ENCODE data around the gene KCNQ1.

The KCNQ1 gene

GRCh38 chr11:2511421-2512369, 66.9 kb downstream of the KCNQ1 start:
- no peak for DNase-seq

GRCh38 chr11:2512431-2513407, 67.9 kb downstream of the KCNQ1 start:
- no peak for DNase-seq

- no peak for DNase-seq
Observed at GRCh38 chr11:2513441-2513840, 68.6 kb downstream of the KCNQ1 start.

GRCh38 chr11:2515401-2516275, 70.8 kb downstream of the KCNQ1 start:
- DNase-seq: no peak

GRCh38 chr11:2516276-2517015, 71.6 kb downstream of the KCNQ1 start:
- no peak for DNase-seq

GRCh38 chr11:2517016-2517385, 72.2 kb downstream of the KCNQ1 start:
- no peak for DNase-seq

- no peak for DNase-seq
Observed at GRCh38 chr11:2517386-2518064, 72.7 kb downstream of the KCNQ1 start.

- DNase-seq: no peak
Observed at GRCh38 chr11:2518111-2518982, 73.5 kb downstream of the KCNQ1 start.

GRCh38 chr11:2518983-2519340, 74.2 kb downstream of the KCNQ1 start:
- DNase-seq: no peak

- DNase-seq: no peak
Observed at GRCh38 chr11:2519517-2519861, 74.7 kb downstream of the KCNQ1 start.

GRCh38 chr11:2519862-2520735, 75.3 kb downstream of the KCNQ1 start:
- no peak for DNase-seq

- no peak for DNase-seq
Observed at GRCh38 chr11:2520736-2521035, 75.9 kb downstream of the KCNQ1 start.

GRCh38 chr11:2521081-2521732, 76.4 kb downstream of the KCNQ1 start:
- DNase-seq: no peak

GRCh38 chr11:2521733-2522630, 77.2 kb downstream of the KCNQ1 start:
- DNase-seq: no peak

- DNase-seq: no peak
Observed at GRCh38 chr11:2522631-2523255, 77.9 kb downstream of the KCNQ1 start.

- DNase-seq: no peak
Observed at GRCh38 chr11:2523821-2524391, 79.1 kb downstream of the KCNQ1 start.
